K562 (cell line): ENCODE measurements around the gene PABPC3.

Experiments used
- KAT2B ChIP-seq: IDR thresholded peaks from one replicate; pipeline ENCODE4 v1.6.1; 2012; ENCODE audit warnings: low read depth, mild to moderate bottlenecking, control low read depth, inconsistent platforms, low read length, moderate library complexity
- SETDB1 ChIP-seq: IDR thresholded peaks from one replicate; pipeline ENCODE4 v1.6.1; 2012; ENCODE audit warnings: low read length, control low read depth, inconsistent platforms
- TF ChIP-seq, protein P1 (sequence below): sonication (generic); formaldehyde crosslinking; IDR thresholded peaks from 2 replicates; pipeline ENCODE4 v1.8.1; 2023; ENCODE audit warnings: missing genetic modification reagents, mild to moderate bottlenecking, borderline replicate concordance
- TF ChIP-seq, protein P2 (sequence below): fragments of 250-450 bp; sonication (Bioruptor Pico); IDR thresholded peaks from 2 replicates; pipeline ENCODE4 v1.8.0; 2022; ENCODE audit warnings: moderate library complexity, mild to moderate bottlenecking, inconsistent platforms
- TF ChIP-seq, protein P3 (sequence below): fragments of 450-650 bp; formaldehyde crosslinking; IDR thresholded peaks from 2 replicates; pipeline ENCODE4 v1.4.0; 2022; ENCODE audit warnings: missing genetic modification characterization
- TF ChIP-seq, protein P4 (sequence below), 2 experiments: IDR thresholded peaks; 2 replicates each; pipeline ENCODE4 v1.6.1; 2012; ENCODE audit warnings: improper control_type of control experiment in 2 of 2, low read depth in 2 of 2, low read length in 2 of 2, borderline replicate concordance in 1 of 2
- TF ChIP-seq, protein P5 (sequence below), 3 experiments: IDR thresholded peaks in 2 of 3; conservative IDR thresholded peaks in 1 of 3; 2 replicates each; pipeline ENCODE4 v1.5.1; 2011 to 2012; ENCODE audit warnings: low read length in 3 of 3, mild to moderate bottlenecking in 3 of 3, control low read depth in 2 of 3, improper control_type of control experiment in 1 of 3, inconsistent platforms in 1 of 3, low read depth in 1 of 3, mixed read lengths in 1 of 3, moderate library complexity in 1 of 3; ENCODE audit not compliant: insufficient read depth in 2 of 3

DNA sequence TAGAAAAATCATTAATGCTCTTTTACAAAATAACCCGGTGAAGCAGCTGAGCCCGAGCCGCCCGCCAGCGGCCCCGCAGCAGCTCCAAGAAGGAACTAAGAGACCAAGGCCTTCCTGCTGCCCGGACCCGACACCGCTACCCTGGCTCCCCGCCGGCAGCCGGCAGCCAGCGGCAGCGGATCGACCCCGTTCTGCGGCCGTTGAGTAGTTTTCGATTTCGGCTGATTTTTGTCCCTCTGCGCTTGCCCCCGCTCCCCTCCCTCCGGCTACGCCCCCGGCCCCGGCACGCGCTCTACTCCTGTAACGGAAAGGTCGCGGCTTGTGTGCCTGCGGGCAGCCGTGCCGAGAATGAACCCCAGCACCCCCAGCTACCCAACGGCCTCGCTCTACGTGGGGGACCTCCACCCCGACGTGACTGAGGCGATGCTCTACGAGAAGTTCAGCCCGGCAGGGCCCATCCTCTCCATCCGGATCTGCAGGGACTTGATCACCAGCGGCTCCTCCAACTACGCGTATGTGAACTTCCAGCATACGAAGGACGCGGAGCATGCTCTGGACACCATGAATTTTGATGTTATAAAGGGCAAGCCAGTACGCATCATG is at the start of gene PABPC3:
- TF ChIP-seq, protein P1, sequence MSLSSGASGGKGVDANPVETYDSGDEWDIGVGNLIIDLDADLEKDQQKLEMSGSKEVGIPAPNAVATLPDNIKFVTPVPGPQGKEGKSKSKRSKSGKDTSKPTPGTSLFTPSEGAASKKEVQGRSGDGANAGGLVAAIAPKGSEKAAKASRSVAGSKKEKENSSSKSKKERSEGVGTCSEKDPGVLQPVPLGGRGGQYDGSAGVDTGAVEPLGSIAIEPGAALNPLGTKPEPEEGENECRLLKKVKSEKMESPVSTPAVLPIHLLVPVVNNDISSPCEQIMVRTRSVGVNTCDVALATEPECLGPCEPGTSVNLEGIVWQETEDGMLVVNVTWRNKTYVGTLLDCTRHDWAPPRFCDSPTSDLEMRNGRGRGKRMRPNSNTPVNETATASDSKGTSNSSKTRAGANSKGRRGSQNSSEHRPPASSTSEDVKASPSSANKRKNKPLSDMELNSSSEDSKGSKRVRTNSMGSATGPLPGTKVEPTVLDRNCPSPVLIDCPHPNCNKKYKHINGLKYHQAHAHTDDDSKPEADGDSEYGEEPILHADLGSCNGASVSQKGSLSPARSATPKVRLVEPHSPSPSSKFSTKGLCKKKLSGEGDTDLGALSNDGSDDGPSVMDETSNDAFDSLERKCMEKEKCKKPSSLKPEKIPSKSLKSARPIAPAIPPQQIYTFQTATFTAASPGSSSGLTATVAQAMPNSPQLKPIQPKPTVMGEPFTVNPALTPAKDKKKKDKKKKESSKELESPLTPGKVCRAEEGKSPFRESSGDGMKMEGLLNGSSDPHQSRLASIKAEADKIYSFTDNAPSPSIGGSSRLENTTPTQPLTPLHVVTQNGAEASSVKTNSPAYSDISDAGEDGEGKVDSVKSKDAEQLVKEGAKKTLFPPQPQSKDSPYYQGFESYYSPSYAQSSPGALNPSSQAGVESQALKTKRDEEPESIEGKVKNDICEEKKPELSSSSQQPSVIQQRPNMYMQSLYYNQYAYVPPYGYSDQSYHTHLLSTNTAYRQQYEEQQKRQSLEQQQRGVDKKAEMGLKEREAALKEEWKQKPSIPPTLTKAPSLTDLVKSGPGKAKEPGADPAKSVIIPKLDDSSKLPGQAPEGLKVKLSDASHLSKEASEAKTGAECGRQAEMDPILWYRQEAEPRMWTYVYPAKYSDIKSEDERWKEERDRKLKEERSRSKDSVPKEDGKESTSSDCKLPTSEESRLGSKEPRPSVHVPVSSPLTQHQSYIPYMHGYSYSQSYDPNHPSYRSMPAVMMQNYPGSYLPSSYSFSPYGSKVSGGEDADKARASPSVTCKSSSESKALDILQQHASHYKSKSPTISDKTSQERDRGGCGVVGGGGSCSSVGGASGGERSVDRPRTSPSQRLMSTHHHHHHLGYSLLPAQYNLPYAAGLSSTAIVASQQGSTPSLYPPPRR (CRISPR knock-in tag) = no peak
- TF ChIP-seq, protein P2, sequence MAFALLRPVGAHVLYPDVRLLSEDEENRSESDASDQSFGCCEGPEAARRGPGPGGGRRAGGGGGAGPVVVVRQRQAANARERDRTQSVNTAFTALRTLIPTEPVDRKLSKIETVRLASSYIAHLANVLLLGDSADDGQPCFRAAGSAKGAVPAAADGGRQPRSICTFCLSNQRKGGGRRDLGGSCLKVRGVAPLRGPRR (CRISPR knock-in tag) = no peak
- TF ChIP-seq SETDB1 (no peak), KAT2B (no peak)
- TF ChIP-seq, protein P3, sequence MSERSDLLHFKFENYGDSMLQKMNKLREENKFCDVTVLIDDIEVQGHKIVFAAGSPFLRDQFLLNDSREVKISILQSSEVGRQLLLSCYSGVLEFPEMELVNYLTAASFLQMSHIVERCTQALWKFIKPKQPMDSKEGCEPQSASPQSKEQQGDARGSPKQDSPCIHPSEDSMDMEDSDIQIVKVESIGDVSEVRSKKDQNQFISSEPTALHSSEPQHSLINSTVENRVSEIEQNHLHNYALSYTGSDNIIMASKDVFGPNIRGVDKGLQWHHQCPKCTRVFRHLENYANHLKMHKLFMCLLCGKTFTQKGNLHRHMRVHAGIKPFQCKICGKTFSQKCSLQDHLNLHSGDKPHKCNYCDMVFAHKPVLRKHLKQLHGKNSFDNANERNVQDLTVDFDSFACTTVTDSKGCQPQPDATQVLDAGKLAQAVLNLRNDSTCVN = no peak
- TF ChIP-seq, protein P4, sequence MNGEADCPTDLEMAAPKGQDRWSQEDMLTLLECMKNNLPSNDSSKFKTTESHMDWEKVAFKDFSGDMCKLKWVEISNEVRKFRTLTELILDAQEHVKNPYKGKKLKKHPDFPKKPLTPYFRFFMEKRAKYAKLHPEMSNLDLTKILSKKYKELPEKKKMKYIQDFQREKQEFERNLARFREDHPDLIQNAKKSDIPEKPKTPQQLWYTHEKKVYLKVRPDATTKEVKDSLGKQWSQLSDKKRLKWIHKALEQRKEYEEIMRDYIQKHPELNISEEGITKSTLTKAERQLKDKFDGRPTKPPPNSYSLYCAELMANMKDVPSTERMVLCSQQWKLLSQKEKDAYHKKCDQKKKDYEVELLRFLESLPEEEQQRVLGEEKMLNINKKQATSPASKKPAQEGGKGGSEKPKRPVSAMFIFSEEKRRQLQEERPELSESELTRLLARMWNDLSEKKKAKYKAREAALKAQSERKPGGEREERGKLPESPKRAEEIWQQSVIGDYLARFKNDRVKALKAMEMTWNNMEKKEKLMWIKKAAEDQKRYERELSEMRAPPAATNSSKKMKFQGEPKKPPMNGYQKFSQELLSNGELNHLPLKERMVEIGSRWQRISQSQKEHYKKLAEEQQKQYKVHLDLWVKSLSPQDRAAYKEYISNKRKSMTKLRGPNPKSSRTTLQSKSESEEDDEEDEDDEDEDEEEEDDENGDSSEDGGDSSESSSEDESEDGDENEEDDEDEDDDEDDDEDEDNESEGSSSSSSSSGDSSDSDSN (IDR thresholded peaks at IDR 0.05; ENCODE audit: borderline replicate concordance in 1 of 2, low read depth in 2 of 2, low read length in 2 of 2) = no peak
- TF ChIP-seq, protein P5, sequence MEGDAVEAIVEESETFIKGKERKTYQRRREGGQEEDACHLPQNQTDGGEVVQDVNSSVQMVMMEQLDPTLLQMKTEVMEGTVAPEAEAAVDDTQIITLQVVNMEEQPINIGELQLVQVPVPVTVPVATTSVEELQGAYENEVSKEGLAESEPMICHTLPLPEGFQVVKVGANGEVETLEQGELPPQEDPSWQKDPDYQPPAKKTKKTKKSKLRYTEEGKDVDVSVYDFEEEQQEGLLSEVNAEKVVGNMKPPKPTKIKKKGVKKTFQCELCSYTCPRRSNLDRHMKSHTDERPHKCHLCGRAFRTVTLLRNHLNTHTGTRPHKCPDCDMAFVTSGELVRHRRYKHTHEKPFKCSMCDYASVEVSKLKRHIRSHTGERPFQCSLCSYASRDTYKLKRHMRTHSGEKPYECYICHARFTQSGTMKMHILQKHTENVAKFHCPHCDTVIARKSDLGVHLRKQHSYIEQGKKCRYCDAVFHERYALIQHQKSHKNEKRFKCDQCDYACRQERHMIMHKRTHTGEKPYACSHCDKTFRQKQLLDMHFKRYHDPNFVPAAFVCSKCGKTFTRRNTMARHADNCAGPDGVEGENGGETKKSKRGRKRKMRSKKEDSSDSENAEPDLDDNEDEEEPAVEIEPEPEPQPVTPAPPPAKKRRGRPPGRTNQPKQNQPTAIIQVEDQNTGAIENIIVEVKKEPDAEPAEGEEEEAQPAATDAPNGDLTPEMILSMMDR (IDR thresholded peaks at IDR 0.05 in 2 of 3, conservative IDR thresholded peaks at IDR 0.05 in 1 of 3; ENCODE audit: insufficient read depth in 2 of 3, low read depth in 1 of 3, low read length in 3 of 3) = no peak
